OCI-LY7 (cell line): ENCODE results near the gene DELE1. TPM values are rescaled to one million over a fixed set of nuclear protein-coding genes. Genes with fewer than 3 reads are reported as not detected.

ENCODE experiments used
- BruUV-seq: library from RNA; stranded (reverse); fragments of 400-500 nt; replicated peaks from 2 replicates; lab custom pipeline; 2021; lab: Mats Ljungman, UMichigan
- CTCF ChIA-PET: fragments of 300-600 bp; sonication (Branson Sonifier 250); formaldehyde crosslinking; loops from one replicate; lab custom pipeline; 2022; ENCODE audit warnings: antibody characterized with exemption; ENCODE audit not compliant: unreplicated experiment; lab: Charles Lee
- POLR2A ChIA-PET: fragments of 300-600 bp; sonication (Branson Sonifier 250); formaldehyde crosslinking; loops from one replicate; lab custom pipeline; 2022; ENCODE audit warnings: antibody characterized with exemption; lab: Charles Lee
- DNase-seq: peaks from one replicate; pipeline ENCODE4 v3.0.0-alpha.2; 2015; ENCODE audit warnings: low spot score
- H2AFZ ChIP-seq: fragments of 200-600 bp; sonication (generic), shearing (Covaris generic); 2 replicates; pipeline ENCODE4 v1.6.1; 2014; ENCODE audit warnings: mild to moderate bottlenecking, antibody characterized with exemption, low read length, moderate library complexity
- H3K27ac ChIP-seq: fragments of 200-600 bp; sonication (generic); 2 replicates; pipeline ENCODE4 v1.5.1; 2014; ENCODE audit warnings: mixed run types, low read depth, mild to moderate bottlenecking, moderate library complexity, low read length, inconsistent platforms; ENCODE audit not compliant: poor library complexity, severe bottlenecking
- H3K36me3 ChIP-seq: fragments of 200-600 bp; sonication (generic); 2 replicates; pipeline ENCODE4 v1.6.1; 2014; ENCODE audit warnings: mild to moderate bottlenecking, antibody characterized with exemption, low read length, moderate library complexity, mixed read lengths; ENCODE audit not compliant: insufficient read depth
- H3K4me1 ChIP-seq: fragments of 200-600 bp; sonication (generic); 2 replicates; pipeline ENCODE4 v1.5.1; 2014; ENCODE audit warnings: mild to moderate bottlenecking, low read length; ENCODE audit not compliant: insufficient read depth, poor library complexity, severe bottlenecking
- H3K4me2 ChIP-seq: fragments of 200-600 bp; sonication (generic); 2 replicates; pipeline ENCODE4 v1.6.1; 2014; ENCODE audit warnings: mild to moderate bottlenecking, low read length
- H3K4me3 ChIP-seq: fragments of 200-600 bp; sonication (generic); 2 replicates; pipeline ENCODE4 v1.5.1; 2014; ENCODE audit warnings: mild to moderate bottlenecking, low read depth, low read length; ENCODE audit not compliant: poor library complexity, severe bottlenecking
- H3K79me2 ChIP-seq: fragments of 200-600 bp; sonication (generic); 2 replicates; pipeline ENCODE4 v1.6.1; 2016; ENCODE audit warnings: low read depth, mild to moderate bottlenecking, low read length, moderate library complexity, mixed read lengths; ENCODE audit not compliant: insufficient read depth
- H3K9me2 ChIP-seq: fragments of 200-600 bp; sonication (generic); 2 replicates; pipeline ENCODE4 v1.6.1; 2016; ENCODE audit warnings: mild to moderate bottlenecking, low read length, mixed read lengths; ENCODE audit not compliant: insufficient read depth
- H3K9me3 ChIP-seq: fragments of 200-600 bp; sonication (generic); 2 replicates; pipeline ENCODE4 v1.6.1; 2014; ENCODE audit warnings: mild to moderate bottlenecking, mixed run types, low read length, mixed read lengths
- H4K20me1 ChIP-seq: fragments of 200-600 bp; sonication (generic); 2 replicates; pipeline ENCODE4 v1.6.1; 2014; ENCODE audit warnings: mild to moderate bottlenecking, antibody characterized with exemption, low read length, moderate library complexity, mixed read lengths; ENCODE audit not compliant: insufficient read depth
- CTCF ChIP-seq: fragments of 200-600 bp; sonication (generic); conservative IDR thresholded peaks from 2 replicates; pipeline ENCODE4 v1.5.1; 2014; ENCODE audit warnings: mild to moderate bottlenecking, antibody characterized with exemption, low read length, moderate library complexity, mixed read lengths
- EZH2phosphoT487 ChIP-seq: fragments of 200-600 bp; sonication (generic); IDR thresholded peaks from 2 replicates; pipeline ENCODE4 v1.6.1; 2018; ENCODE audit warnings: low read depth, borderline replicate concordance, mild to moderate bottlenecking, mixed run types, antibody characterized with exemption, low read length, moderate library complexity, mixed read lengths
- intact Hi-C: fragments of 100-400 bp; cut with micrococcal nuclease; formaldehyde crosslinking; loops from one replicate; pipeline ENCODE4 v1.10.0; 2022; ENCODE audit not compliant: unreplicated experiment
- total RNA-seq, 2 experiments: library from RNA; depleted of rRNA in 1 of 2; stranded (reverse); fragments of >200 nt in 1 of 2; shearing (Covaris generic) in 1 of 2; gene quantifications; 2 replicates each; pipeline ENCODE4 v1.2.3, GENCODE V29; 2014 to 2022

The DELE1 gene
- total RNA-seq, 2 experiments from 2014 or later, result 78.5 to 81.2 TPM

GRCh38 chr5:141961466-141961865 lies 37.8 kb downstream of the DELE1 start:
- CTCF ChIA-PET, result interaction anchor here (0.7 to 2.4 kb wide), 10 partner anchors 8 to 297 kb away, joined by 3 to 19 read pairs (median 4); partner anchors contain the start of gene RNF14

GRCh38 chr5:141963701-141964100 lies 40.0 kb downstream of the DELE1 start:
- intact Hi-C loops, result no loop called here
- Histone ChIP-seq H3K4me2 (no peak overlapping the region), H3K79me2 (no peaks in the 10 kb centered on the region), H2AFZ (peak overlapping the region; percentile 31; the same call in 1 of the 2 replicates), H3K4me1 (peaks cover 55% of the 10 kb centered on the region), H3K4me3 (no peak overlapping the region), H3K27ac (no peak overlapping the region), H3K9me3 (no peaks in the 10 kb centered on the region), H3K36me3 (no peaks in the 10 kb centered on the region), H3K9me2 (no peaks in the 10 kb centered on the region), H4K20me1 (no peaks in the 10 kb centered on the region)
- no TSS peak for BruUV-seq
- no peak for DNase-seq
- ChIA-PET POLR2A (interaction anchor here (0.6 to 1.5 kb wide), 5 partner anchors 41 to 497 kb away, joined by 3 to 7 read pairs (median 3); partner anchors contain the start of gene DELE1), CTCF (no interaction called here)
- TF ChIP-seq EZH2phosphoT487 (no peak), CTCF (no peak)

More at GRCh38 chr5:141961466-141961865, 37.8 kb downstream of the DELE1 start:
- intact Hi-C loops, result no loop called here
- H3K36me3 ChIP-seq, result no peaks in the 10 kb centered on the region
- POLR2A ChIA-PET, result interaction anchor here (0.6 to 2.7 kb wide), 10 partner anchors 8 to 295 kb away, joined by 3 to 20 read pairs (median 6); partner anchors contain the start of genes DELE1 and RNF14
- no peaks in the 10 kb centered on the region for H4K20me1 ChIP-seq
- no TSS peak for BruUV-seq
- H3K9me2 ChIP-seq, result no peaks in the 10 kb centered on the region
- H3K4me1 ChIP-seq, result peaks cover 45% of the 10 kb centered on the region
- no peak for TF ChIP-seq CTCF
- TF ChIP-seq EZH2phosphoT487, result no peak
- DNase-seq, result no peak
- H3K79me2 ChIP-seq, result no peaks in the 10 kb centered on the region
- no peaks in the 10 kb centered on the region for H3K9me3 ChIP-seq
- H3K4me2 ChIP-seq, result peak overlapping the region; percentile 72
- peak overlapping the region; percentile 89 for H2AFZ ChIP-seq
- peak overlapping the region; percentile 27 for H3K27ac ChIP-seq
- H3K4me3 ChIP-seq, result no peak overlapping the region

- CTCF ChIA-PET, result no interaction called here
- Histone ChIP-seq H3K79me2 (peaks cover 9% of the 10 kb centered on the region), H4K20me1 (no peaks in the 10 kb centered on the region), H3K4me3 (no peak overlapping the region), H3K9me2 (no peaks in the 10 kb centered on the region), H3K9me3 (no peaks in the 10 kb centered on the region), H3K36me3 (no peaks in the 10 kb centered on the region), H3K27ac (no peak overlapping the region), H2AFZ (no peak overlapping the region), H3K4me2 (no peak overlapping the region), H3K4me1 (peaks cover 54% of the 10 kb centered on the region)
- TF ChIP-seq CTCF (no peak), EZH2phosphoT487 (no peak)
- POLR2A ChIA-PET, result no interaction called here
- DNase-seq, result no peak
- intact Hi-C loops, result no loop called here
- BruUV-seq, result no TSS peak
These were observed 41.4 kb downstream of the DELE1 start for GRCh38 chr5:141965071-141965470.
